ENCODE data around the gene CORO7.

- TF ChIP-seq CTCF (IDR thresholded peaks at IDR 0.05) (no peak), ZFX (IDR thresholded peaks at IDR 0.05; ENCODE audit: borderline replicate concordance) (no peak)
These were observed 32.6 kb downstream of the CORO7 start for GRCh38 chr16:4383591-4384444.
